ENCODE results near the gene SETMAR.
"Not testable (repeated sequence)": the region's sequence is repeated elsewhere in the genome, so short reads cannot be mapped to it uniquely, and the experiment has no call there.

The SETMAR gene

GRCh38 chr3:4314688-4315087, 11.5 kb downstream of the SETMAR start:
- no peak for DNase-seq

GRCh38 chr3:4320096-4320911, 17.1 kb downstream of the SETMAR start:
- no peak for DNase-seq

GRCh38 chr3:4321732-4322131, 18.6 kb downstream of the SETMAR start:
- no peak for DNase-seq

- no peak for DNase-seq
These were observed 19.5 kb downstream of the SETMAR start for GRCh38 chr3:4322635-4323034.

GRCh38 chr3:4323246-4324027, 20.3 kb downstream of the SETMAR start:
- DNase-seq = no peak

- DNase-seq = no peak
These were observed 23.7 kb downstream of the SETMAR start for GRCh38 chr3:4326868-4327267.

- not testable (repeated sequence) for DNase-seq
These were observed 26.6 kb downstream of the SETMAR start for GRCh38 chr3:4329806-4330205.

GRCh38 chr3:4332111-4332510, 28.9 kb downstream of the SETMAR start:
- DNase-seq = no peak

GRCh38 chr3:4332574-4332973, 29.4 kb downstream of the SETMAR start:
- DNase-seq = no peak

- no peak for DNase-seq
These were observed 29.8 kb downstream of the SETMAR start for GRCh38 chr3:4332991-4333390.

GRCh38 chr3:4334548-4334947, 31.4 kb downstream of the SETMAR start:
- no peak for DNase-seq

GRCh38 chr3:4335840-4336562, 32.8 kb downstream of the SETMAR start:
- no peak for DNase-seq

GRCh38 chr3:4336850-4337546, 33.8 kb downstream of the SETMAR start:
- no peak for DNase-seq

GRCh38 chr3:4338751-4339150, 35.6 kb downstream of the SETMAR start:
- no peak for DNase-seq

- no peak for DNase-seq
These were observed 36.9 kb downstream of the SETMAR start for GRCh38 chr3:4340077-4340410.

GRCh38 chr3:4340411-4341335, 37.5 kb downstream of the SETMAR start:
- DNase-seq = no peak

- no peak for DNase-seq
These were observed 38.1 kb downstream of the SETMAR start for GRCh38 chr3:4341336-4341675.

- DNase-seq = no peak
These were observed 40.1 kb downstream of the SETMAR start for GRCh38 chr3:4343258-4343657.

GRCh38 chr3:4350789-4351163, 47.6 kb downstream of the SETMAR start:
- DNase-seq = no peak

- no peak for DNase-seq
These were observed 48.1 kb downstream of the SETMAR start for GRCh38 chr3:4351164-4351855.

GRCh38 chr3:4351872-4352271, 48.7 kb downstream of the SETMAR start:
- DNase-seq = no peak

All from GOT3 (cell line).